HG02763 (cell line): ENCODE results near the gene PLCB4.

Experiments used
- ATAC-seq: cut with Tn5 transposase; IDR thresholded peaks from one replicate; pipeline ENCODE4 v1.9.1; 2021; ENCODE audit warnings: mild to moderate bottlenecking, moderate library complexity; ENCODE audit not compliant: unreplicated experiment

Gene PLCB4

DNA sequence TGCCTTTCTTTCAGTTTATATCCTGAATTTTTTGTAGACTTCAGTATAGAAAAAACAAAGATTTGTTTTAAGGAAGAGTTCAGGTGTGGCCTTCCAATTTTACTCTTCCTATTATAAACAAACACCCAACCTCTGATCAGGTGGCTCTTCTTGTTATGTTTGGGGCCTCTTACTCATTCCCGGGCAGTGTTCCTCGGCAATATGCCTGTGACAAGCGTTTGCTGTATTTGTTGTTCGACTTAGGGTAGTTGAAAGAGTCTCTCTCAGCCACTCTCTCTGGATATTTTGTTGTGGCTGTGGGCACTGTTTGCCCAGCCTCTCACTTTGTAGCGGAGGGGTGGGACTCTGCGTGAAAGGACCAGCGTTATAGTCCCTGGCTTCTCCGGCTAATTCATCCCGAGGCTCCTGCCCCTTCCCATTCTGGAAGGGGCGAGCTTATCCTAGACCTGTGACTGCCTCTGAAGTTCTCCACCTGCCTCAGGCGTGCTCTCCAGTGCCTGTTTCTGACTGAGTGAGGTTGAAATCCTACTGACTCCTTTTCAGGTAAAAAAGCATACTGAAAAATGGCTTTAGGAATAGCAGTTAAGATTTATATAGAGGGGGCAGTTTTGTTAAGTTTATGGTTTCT, 97.4 kb downstream of the PLCB4 start:
- ATAC-seq = no peak

DNA sequence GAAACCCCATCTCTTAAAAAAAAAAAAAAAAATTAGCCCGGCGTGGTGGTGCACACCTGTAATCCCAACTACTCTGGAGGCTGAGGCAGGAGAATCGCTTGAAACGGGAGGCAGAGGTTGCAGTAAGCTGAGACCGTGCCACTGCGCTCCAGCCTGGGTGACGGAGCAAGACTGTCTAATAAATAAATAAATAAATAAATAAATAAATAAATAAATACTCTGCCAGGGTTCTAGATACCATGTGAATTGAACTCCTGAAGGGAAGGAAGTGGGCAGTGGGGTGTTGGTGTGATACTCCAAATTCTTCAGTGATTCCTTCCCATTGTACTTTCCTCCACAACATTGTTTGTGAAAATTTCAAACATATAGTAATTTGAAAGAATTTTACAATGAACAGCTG, 100.5 kb downstream of the PLCB4 start:
- no peak for ATAC-seq

DNA sequence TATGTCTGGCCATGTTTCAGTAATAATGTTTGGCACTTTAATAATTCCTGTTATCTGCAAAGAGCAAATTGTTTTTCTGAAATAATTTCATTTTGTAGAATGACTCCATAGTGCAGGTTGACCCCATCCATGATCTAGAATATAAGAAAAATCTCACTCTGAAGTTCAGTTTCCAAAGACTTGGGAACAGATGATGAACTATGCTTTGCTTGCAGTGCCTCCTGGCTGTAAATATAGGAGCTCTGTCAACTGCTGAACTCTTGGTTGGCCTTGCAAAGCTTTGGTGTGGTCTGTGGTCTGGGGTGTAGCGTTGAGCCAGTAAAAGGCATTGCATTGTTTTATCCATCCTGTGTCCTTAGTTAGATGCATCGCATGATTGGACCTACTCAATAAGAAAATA, 104.0 kb downstream of the PLCB4 start:
- ATAC-seq = no peak

DNA sequence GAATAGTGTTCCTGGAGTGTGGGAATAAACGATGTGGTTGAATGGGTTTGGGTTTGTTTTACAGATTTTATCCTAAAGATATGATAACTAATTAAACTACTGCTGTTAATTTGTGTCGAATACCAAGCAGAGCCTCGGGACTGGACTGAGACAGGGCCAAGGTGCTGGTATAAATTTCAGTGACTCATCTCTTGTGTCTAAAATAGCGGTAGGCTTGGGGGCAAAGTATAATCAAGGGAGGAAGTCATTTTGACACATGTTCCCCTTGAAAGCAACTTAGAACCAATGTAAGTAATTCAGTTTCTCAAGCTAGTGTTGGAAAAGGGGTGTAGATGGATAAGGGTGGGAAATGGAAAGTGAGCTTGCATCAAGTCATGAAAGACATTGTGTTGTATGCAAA, 108.4 kb downstream of the PLCB4 start:
- no peak for ATAC-seq

DNA sequence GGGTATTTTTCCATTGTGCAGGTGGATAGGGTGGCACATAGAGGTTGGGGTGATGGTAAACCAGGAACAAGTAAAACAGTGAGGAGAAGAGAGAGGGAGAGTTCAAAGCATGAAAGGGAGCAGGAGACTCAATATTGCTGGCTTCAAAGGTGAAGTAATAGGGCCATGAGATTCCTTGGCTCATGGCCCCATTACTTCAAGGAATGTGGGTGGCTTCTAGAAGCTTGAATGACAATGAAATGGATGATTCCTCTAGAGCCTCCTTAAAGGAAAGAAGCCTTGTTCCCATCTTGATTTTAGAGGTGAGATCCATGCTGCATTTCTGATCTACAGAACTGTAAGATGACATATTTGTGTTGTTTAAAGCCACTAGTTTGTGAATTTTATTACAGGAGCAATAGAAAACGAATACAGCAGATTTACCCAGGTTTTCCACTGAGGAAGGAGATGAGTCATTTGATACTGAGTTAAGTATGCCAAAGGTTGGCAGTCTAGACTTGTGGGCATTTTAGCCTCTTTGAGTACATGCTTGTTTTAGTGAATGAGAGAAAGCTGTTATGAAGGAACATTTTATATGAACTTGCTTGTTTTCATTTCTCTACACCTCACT, 110.4 kb downstream of the PLCB4 start:
- ATAC-seq = no peak

DNA sequence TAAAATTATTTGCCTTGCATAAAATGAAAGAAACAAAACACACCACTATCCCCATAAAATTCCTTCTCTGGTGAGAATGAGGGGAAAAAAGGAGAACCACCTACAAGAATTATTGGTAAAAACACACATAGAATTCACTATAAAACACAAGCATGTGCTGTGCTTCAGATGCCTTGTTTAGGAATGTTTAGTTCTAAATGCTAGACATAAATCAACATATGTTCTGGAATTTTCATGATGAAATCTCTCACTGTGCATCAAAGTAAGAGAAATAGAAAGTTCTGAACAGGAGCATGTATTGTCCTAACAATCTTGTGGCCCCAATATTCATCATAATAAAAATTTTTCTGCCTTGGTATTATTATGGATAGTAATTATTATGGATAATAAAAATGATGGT, 111.0 kb downstream of the PLCB4 start:
- no peak for ATAC-seq

DNA sequence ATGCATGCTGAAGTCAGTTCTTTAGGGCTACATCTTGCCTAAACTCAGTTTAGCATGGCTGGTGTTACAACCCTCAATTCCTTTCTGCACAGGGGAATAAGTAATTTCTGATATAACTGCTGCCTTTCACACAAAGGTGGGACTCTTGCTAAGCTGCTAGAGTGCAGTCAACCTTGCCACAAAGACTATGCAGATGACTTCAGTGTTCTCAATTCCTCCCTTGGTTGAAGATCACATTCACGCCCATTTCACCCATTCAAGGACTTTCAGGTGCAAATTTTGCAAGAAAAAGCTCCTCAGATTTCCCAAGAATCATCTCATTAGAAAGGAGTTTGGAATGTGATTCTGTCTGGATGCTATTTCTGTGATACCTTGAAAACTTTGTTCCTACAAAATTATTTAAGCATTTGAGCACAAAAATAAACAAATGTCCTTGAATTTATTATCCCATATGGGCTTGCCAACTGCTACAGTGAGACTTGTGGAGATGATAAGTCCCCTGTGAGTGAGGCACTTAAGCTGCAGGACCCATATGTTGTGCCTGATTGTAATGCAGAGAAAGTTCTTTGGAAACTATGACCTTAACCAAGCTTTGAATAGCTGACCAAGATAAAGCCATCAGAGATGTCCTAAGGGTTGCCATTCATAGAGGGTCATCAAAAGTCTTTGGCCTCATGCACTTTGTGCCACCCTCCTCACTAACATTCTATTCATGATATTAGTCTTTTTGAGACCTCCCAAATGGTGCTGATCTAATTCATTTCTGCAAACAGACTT, 111.8 kb downstream of the PLCB4 start:
- ATAC-seq = no peak

DNA sequence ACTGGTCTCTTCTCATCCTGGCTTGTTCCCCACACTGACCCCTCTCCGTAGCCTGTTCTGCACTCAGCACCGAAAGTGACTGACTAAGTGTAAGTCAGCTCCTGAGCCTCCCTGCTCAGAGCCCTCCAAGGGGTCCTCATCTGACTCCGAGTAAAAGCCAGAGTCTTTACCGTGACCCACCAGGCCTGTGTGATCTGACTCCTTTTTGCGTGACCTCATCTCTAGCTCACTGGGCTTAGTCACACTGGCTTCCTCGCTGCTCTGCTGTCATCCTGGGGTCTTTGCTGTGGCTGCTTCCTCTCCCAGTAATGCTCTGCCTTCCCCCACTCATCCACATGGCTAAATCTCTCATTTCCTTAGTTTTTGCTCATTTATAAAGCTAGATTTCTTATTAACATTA, 116.6 kb downstream of the PLCB4 start:
- no peak for ATAC-seq

DNA sequence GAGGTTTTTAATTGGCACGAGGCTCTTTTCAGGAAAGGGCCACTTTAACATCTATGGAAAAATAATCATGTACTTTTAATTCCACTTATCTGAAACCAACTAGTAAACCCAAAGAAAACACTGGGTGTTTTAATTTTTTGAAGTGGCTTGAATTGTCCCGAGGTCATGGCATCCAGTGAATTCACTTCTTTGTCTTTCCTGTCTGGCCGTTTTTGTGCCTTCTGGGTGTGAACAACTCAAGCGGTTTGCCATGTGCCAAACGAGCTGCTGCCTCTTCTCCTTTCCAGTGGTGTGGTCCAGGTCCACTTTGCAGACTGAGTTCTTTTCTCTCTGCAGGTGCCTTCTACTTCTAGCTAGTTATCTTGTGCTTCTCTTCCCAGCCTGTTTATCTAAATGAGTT, 117.5 kb downstream of the PLCB4 start:
- no peak for ATAC-seq

DNA sequence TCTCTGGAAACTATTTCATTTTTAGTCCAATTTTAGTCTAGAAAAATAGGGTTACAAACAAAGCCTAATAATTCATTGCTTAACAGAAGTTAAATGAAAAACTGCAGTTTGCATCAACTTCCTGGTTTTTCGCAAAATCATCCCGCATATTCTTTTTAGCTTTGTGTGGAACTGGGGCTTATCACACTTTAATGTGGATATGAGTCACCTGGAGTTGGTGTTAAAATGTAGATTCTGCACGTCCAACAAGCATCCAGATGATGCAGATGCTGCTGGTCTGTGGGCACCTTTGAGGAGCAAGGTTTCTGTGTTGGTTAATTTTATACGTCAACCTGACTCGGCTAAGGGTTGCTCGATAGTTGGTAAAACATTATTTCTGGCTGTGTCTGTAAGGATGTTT, 126.1 kb downstream of the PLCB4 start:
- no peak for ATAC-seq

DNA sequence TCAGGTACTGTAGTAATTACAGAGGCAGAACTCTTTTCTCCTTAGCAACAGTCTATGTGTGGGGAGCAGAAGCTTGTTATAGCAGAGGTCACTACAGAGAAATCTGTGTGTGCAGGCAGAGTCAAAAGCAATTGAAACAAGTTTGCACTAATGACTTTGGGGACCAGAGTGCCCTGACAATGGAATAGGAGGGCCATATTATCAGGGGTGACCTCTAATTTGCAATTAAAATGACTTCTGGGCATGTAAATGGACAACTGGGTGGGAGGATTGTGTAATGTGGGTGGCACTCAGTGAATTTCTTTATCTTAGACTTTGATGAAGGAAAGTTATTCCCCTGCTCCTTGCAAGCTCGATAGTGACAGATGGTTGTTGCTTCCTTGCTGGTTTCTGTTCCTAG, 127.2 kb downstream of the PLCB4 start:
- no peak for ATAC-seq

DNA sequence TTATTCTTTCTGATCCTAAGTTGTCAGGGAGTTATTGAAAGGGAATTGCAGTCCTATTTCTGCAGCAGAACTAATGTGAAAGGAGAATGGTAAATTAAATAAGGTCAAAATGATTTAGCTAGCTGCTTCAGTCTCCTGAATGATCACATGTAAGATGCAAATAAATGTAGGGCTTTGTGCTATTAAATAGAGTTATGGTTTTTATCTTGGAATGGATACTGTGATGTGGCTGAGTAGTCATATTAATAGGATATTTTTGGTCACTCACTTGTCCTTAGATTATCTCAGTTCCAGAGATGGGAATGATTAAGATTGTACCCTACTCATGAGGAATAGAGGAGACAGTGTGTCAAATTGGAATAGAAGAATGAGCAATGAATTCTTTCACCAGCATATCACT, 129.6 kb downstream of the PLCB4 start:
- no peak for ATAC-seq

DNA sequence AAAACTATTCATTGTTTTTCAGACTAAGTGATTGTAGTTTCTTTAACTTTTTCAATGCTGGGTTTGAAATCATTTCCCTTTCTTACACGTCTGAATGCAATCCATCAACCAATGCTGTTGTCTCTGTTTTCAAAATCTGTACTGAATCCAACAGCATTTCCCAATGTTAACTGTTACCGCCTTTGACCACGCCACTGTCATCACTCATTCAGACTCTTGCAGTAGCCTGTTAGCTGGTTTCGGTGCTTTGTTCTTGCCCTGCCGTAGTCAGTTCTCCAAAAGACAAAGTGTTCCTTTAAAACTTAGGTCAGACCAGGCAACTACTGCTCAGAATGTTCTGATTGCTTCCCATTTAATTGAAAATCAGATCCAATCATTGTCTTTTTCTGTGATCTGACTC, 131.3 kb downstream of the PLCB4 start:
- ATAC-seq = no peak

DNA sequence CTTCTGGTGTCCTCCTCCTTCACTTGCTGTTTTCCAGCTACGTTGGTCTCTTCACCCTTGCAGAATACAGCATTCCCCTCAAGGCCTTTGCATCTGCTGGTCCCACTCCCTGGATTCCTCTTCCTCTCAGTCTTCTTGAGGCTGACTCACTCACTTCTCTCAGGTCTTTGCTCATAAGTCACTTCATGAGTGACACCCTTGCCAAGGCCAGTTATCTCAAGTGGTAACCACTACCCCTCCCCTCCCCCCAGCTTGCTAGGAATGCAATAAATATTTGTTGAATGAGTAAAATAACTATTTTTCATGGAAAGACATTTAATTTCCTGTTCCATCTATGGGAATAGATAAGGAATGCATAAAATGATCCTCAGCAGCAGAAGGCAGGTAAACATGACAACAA, 131.7 kb downstream of the PLCB4 start:
- ATAC-seq = no peak

DNA sequence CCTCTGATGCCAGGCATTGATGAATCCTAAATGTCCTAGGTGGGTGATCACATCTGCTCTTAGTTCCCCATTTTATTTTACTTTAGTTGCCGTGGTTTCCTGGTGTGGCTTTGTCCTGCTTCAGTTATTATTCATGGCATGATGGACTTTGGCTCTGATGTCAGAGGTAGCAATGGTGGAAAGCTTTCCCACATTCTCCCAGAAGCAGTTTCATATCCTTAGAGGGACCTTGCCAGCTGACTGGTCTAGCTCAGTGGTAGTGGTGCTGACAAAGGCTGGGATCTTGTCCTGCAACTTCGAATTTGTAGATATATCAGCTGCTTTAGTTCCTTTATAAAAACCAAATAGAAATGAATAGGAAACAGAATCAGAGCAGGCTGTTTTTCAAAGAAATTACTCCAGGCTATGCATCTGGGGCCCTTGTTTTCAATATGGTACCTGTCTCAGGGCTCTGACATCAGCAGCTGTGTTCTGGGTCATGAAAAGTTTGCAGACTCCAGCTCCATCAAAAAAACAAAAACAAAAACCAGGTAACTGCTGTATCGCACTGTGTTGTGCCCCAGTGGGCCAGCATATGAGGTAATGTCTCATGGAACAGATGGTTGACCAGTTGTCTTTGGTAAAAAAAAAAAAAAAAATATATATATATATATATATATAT, 133.7 kb downstream of the PLCB4 start:
- ATAC-seq = no peak

DNA sequence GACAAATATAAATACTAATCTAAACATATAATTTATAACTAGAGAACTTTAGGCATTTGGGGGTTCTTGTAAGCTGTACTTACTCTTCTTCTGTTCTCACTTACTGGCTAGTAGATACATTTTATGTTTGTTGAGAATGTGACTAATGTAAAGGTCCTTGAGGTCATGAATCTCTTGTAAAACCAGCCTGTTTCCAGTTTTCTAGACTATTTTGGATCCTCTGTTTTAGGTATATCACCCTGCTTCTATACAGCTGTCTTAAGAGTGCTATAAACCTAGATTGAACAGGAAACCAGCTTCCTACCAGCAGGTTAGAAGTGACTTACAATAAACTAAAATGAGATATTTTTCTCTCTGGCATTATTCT, 134.2 kb downstream of the PLCB4 start:
- no peak for ATAC-seq

DNA sequence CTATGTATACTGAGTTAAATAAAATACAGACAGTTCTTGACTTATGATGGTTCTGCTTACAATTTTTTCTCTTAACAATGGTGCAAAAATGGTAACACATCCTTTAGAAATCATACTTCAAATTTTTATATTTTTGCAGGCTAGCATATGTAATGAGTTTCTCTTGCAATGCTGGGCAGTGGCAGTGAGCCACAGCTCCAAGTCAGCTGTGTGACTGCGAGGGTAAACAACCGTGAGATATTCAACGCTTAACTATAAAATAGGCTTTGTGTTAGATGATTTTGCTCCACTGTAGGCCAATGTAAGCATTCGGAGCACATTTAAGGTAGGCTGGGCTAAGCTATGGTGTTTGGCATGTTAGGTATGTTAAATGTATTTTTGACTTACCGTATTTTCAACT, 136.1 kb downstream of the PLCB4 start:
- no peak for ATAC-seq

DNA sequence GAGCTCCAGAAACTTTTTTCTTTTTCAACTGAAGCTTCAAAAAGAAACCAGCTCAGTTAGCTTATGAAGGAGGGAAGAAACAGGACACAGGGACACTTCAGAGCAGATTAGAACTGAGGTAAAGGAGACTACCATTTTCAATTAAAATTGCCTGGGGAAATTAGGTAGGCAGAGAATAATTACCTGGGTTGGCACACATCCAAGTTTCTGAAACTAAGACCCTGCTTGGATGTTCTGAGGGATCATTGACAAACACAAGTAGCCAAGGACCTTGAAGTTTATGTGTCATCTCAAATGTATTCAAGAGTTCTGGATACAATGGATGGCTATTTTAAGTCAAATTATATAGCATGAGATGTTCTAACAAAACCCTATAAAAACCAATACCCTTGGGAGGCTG, 137.6 kb downstream of the PLCB4 start:
- no peak for ATAC-seq

DNA sequence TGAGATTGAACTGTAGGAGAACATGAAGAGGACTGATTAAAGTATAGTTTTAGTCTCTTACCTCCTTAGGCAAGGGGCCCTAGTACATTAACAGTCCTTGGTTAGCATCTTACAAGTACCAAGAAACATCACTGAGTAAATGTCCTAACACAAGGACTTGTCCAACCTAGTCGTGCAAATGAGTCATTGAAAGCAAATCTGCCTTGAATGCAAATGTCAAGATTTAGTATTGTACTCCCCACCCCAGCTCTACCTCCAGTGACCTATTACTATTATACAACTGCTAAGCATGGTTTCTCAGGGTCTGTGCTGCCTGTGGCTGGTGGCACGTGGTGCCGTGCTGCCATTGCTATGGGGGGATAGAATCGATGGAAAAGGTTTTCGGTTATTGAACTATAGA, 138.4 kb downstream of the PLCB4 start:
- no peak for ATAC-seq

DNA sequence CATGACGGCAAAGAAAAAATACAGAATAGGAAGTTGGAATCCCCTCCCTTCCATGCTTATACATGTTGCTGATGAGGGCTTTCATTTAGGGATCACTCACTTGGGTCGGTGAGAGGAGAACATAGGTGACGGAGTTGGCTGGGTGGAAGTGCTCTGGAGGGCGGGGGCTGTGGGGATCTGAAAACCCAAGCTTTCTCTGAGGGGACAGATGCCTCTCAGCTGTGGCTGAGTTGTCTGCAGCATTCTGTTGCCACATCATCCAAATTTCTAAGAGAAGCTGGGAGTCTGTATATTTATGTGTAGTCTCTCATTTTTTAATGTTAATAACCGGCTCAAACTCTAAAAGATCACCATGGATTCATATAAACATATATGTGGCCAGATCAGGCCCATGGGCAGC, 141.5 kb downstream of the PLCB4 start:
- no peak for ATAC-seq

DNA sequence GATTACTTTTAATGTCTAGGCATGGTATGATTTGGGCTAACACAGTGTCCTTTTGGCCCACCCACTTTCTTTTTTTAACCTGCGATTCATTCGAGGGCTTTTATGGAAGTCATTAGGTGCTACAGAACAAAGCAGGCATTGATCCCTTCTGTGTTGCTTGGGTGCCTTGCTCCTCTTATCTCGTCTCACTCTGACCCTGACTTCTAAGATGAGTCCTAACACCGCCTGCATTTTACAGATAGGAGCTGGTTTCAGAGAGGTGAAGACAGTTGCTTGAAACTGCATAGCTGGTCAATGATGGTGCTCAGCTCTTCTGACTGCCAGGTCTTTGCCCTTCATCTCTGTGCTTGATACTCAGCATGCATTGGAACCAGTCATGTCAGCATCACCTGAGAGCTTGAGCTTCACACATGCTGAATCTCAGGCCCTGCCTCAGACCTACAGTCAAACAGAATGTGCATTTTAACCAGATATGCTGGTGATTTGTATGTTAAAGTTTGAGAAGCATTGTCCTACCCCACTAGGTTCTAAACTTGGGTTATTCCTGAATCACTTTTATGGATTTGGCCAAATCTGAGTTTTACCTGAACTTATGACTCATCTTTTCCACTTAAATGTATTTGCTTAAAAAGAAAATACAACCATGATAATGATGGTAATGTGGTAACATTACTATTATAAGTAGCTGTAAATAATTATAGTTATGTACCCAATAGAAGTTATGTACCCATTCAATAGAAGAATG, 142.3 kb downstream of the PLCB4 start:
- no peak for ATAC-seq
